ENCODE results near the gene DPP7.

The DPP7 gene

GRCh38 chr9:137096785-137097546 lies 17.6 kb downstream of the DPP7 start:
- in situ Hi-C loops (cut with MboI; ENCODE audit: low pct_unique_long_range_greater_than_20kb, low sequenced_read_pairs, unreplicated experiment): no loop called here
- no peak for DNase-seq (ENCODE audit: low spot score)
- TF ChIP-seq, protein P1, sequence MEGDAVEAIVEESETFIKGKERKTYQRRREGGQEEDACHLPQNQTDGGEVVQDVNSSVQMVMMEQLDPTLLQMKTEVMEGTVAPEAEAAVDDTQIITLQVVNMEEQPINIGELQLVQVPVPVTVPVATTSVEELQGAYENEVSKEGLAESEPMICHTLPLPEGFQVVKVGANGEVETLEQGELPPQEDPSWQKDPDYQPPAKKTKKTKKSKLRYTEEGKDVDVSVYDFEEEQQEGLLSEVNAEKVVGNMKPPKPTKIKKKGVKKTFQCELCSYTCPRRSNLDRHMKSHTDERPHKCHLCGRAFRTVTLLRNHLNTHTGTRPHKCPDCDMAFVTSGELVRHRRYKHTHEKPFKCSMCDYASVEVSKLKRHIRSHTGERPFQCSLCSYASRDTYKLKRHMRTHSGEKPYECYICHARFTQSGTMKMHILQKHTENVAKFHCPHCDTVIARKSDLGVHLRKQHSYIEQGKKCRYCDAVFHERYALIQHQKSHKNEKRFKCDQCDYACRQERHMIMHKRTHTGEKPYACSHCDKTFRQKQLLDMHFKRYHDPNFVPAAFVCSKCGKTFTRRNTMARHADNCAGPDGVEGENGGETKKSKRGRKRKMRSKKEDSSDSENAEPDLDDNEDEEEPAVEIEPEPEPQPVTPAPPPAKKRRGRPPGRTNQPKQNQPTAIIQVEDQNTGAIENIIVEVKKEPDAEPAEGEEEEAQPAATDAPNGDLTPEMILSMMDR (IDR thresholded peaks at IDR 0.05; ENCODE audit: extremely low read depth, insufficient read depth, missing control alignments): no peak

GRCh38 chr9:137095664-137096517 lies 18.6 kb downstream of the DPP7 start:
- TF ChIP-seq, protein P1 (IDR thresholded peaks at IDR 0.05; ENCODE audit: extremely low read depth, insufficient read depth, missing control alignments): peak; percentile 80
- peak; percentile 86 for DNase-seq (ENCODE audit: low spot score)
- in situ Hi-C loops (cut with MboI; ENCODE audit: low pct_unique_long_range_greater_than_20kb, low sequenced_read_pairs, unreplicated experiment): no loop called here

DNA sequence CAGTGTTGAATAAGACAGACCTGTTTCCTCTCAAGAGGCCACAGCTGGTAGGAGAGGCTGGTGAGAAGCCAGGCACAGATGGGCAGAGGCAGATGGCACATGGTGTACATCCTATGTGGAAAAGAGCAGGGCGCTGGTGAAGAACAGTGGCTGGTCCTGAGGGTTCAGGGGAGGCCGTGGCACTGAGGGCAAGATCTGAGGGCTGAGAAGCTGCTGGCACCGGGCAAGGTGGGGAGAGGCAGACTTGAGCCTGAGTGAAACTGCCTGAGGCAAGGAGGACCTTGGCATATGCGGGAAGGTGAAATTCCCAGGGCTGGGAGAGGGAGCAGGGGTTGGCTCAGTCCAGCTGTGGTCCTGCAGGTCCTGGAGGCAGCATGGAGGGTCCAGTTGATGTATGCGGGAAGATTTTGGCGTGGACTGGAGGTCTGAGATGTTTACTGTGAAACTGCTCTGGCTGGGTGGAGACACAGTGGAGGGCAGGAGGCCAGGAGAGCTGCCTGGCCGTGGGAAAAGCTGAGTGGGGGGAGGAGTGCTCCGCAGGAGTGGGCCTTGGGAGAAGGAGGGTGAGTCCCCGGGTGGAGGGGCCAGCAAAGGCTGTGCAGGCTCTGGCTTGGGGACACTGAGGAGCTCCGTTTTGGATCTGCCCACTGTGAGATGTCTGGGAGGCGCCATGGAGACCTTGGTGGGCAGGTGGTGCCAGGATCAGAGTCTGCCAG lies 25.1 kb downstream of the DPP7 start:
- in situ Hi-C loops (cut with MboI; ENCODE audit: low pct_unique_long_range_greater_than_20kb, low sequenced_read_pairs, unreplicated experiment): no loop called here
- DNase-seq (ENCODE audit: low spot score): no peak
- TF ChIP-seq, protein P1 (IDR thresholded peaks at IDR 0.05; ENCODE audit: extremely low read depth, insufficient read depth, missing control alignments): no peak

GRCh38 chr9:137088121-137088520 lies 26.4 kb downstream of the DPP7 start:
- TF ChIP-seq, protein P1 (IDR thresholded peaks at IDR 0.05; ENCODE audit: extremely low read depth, insufficient read depth, missing control alignments): no peak
- DNase-seq (ENCODE audit: low spot score): no peak
- in situ Hi-C loops (cut with MboI; ENCODE audit: low pct_unique_long_range_greater_than_20kb, low sequenced_read_pairs, unreplicated experiment): no loop called here

- TF ChIP-seq, protein P1 (IDR thresholded peaks at IDR 0.05; ENCODE audit: extremely low read depth, insufficient read depth, missing control alignments): no peak
Observed at GRCh38 chr9:137087409-137087925, 27.1 kb downstream of the DPP7 start.

More at GRCh38 chr9:137087409-137087925, 27.1 kb downstream of the DPP7 start:
- no peak for DNase-seq (ENCODE audit: low spot score)
- in situ Hi-C loops (cut with MboI; ENCODE audit: low pct_unique_long_range_greater_than_20kb, low sequenced_read_pairs, unreplicated experiment): no loop called here

Measured in GM13977 (cell line).